Activated CD8-positive, alpha-beta memory T cell treated with anti-CD3 and anti-CD28 coated beads for 24 hours (primary cell): ENCODE data around the gene PACSIN3.

Experiments used
- DNase-seq: peaks from one replicate; pipeline ENCODE4 v3.0.0-alpha.2; 2020

PACSIN3 gene

DNA sequence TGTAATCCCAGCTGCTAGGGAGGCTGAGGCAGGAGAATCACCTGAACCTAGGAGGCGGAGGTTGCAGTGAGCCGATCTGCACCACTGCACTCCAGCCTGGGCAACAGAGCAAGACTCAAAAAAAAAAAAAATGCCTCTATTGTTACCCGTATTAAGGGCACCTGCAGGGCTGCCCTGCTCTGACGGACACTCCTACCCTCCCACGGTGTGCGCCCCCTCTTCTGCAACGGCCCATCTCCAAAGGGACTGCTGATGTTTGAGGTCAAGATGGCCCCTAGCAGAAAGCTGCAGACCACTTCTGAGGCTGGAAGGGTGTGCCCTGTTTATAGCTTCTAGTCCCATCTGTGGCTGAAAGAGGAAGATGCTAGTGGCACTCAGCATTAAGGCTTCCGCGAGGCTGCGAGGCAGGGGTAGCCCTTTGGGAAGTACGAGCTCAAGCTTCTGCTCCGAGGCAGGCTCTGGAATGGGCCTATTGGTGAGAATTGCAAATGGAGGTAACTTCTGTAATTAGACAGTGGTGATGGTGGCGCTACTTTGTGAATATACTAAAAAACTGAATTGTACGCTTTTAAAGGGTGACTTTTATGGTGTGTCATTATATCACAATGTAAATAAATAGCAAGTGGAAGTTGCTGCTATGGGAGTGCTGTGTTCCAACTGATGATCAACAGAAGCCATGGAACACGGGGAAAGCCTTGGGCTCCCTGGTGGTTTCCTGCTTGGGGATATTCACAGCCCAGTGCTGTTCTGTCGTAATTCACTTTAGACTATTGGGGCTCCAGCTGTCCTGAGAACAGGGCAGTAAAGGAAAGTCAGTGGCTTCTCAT is 33.9 kb downstream of the PACSIN3 start:
- no peak for DNase-seq

- DNase-seq: no peak
Observed at GRCh38 chr11:47149782-47150181, 36.5 kb downstream of the PACSIN3 start.

DNA sequence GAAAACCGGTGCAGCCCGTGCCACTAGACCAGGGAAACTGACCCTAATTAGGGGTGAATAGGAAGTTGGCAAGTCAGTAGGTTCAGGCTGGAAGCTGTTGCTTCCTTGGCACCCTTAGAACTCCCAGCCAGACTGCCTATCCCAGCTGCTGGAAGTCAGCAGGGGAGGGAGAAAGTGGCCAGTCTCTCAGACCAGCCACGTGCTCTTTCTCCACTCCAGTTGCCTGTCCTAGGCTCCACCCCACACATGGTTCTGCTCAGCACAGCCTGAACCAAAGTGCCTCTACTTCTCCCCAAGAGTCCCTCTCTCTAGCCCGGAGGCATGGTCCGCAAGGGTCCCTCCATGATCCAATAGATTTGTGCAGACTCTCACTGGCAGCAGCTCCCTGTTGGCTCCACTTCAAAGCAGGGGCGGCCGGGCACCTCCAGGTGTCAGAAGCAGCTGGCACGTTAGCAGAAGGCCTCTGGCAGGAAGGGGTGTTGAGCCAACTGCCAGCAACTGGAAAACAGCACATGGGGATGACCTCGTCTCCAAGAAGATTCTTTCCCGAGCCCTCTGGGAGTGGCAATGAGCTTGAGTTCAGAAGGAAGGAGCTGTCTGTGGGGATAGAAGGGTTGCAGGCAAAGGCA is 37.2 kb downstream of the PACSIN3 start:
- DNase-seq: no peak

DNA sequence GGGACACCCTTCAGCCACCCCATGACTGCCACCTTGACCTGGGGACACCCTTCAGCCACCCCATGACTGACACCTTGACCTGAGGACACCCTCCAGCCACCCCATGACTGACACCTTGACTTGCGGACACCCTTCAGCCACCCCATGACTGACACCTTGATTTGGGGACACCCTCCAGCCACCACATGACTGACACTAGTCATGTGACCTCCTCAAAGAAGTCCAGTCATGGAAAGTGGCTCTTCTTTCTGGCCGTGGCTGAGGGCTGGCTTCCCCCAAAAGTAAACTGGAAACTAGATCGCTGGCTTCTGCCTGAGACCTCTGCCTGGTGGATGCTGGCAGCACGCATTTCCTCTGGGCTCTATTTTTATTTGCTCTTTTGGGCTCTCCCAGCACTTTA is 38.0 kb downstream of the PACSIN3 start:
- no peak for DNase-seq

DNA sequence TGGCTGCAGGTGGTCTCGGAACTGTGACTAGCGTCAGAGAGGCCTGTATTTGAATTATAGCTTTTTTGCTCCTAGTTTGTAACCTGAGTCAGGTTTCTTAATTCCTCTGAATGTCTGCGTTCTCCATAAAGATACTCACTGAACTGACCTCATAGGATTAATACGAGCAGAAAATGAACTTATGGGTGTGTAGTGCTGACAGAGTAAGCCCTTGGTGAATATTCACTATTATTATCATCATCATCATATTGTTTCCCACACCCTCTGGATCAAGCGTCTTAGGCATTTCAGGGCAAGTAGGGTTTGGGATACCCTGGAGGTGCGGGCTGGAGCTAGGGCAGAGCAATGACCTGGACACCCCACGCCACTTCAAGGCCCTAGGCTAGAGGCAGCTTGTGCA is 38.6 kb downstream of the PACSIN3 start:
- no peak for DNase-seq

- DNase-seq: no peak
Observed at GRCh38 chr11:47147250-47147649, 39.0 kb downstream of the PACSIN3 start.

DNA sequence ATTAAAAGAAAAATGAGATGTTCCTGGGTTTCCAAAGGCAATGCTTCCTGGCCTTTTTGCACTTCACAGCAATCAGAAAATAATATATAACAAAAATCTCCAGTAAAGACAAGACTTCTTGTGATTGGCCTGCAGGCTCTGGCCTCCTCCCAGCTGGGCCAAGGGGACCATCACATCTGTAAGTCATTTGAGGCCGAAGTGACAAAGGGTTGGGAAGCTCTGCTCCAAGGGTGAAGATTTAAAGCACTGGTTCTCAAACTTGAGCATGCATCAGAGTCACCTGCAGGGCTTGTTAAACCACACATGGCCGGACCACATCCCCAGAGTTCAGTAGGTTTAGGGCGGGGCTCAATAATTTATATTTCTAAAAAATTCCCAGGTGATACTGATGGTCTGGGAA is 41.7 kb downstream of the PACSIN3 start:
- no peak for DNase-seq

DNA sequence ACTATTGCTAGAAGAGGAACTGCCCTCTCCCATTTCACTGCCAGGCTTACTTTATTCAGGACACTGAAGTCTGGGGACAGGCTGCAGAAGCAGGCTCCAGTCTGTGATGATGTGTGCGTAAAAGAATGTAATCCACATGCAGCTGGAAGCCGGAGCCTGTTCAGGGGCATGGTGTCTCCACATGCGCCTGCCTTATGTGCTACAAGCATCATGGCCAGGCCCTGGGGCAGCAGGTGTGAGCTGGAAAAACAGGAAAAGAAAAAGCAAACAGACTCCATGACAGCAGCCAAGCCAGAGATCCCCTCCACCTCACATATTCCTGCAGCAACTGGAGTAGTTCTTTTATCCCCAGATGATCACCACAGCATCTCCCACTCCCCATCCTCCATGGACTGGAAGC is 42.9 kb downstream of the PACSIN3 start:
- no peak for DNase-seq

- no peak for DNase-seq
Observed at GRCh38 chr11:47139878-47140277, 46.4 kb downstream of the PACSIN3 start.

- DNase-seq: no peak
Observed at GRCh38 chr11:47137476-47137875, 48.8 kb downstream of the PACSIN3 start.

- DNase-seq: no peak
Observed at GRCh38 chr11:47136921-47137320, 49.3 kb downstream of the PACSIN3 start.

DNA sequence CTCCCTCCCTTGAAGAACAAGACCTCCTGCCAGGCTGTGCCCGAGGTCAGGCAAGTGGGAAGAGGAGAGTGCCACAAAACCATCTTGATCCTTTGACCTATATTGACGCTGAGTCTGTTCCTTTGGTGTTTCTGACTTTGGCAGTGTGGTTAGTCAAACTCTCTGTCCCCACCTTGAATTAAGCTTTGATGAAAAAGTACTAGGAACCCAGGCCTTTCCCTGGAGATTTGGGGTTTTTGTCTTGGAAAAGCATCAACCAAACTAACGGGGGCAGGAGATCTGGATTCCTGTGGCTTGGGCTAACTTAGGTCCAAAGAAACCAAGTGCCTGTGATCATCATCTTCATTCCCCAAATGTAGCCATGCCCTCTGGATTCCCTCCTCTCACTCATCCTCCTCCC is 49.9 kb downstream of the PACSIN3 start:
- no peak for DNase-seq

- no peak for DNase-seq
Observed at GRCh38 chr11:47132981-47133380, 53.3 kb downstream of the PACSIN3 start.

- no peak for DNase-seq
Observed at GRCh38 chr11:47132490-47132889, 53.7 kb downstream of the PACSIN3 start.

GRCh38 chr11:47131136-47131535 is 55.1 kb downstream of the PACSIN3 start:
- no peak for DNase-seq

DNA sequence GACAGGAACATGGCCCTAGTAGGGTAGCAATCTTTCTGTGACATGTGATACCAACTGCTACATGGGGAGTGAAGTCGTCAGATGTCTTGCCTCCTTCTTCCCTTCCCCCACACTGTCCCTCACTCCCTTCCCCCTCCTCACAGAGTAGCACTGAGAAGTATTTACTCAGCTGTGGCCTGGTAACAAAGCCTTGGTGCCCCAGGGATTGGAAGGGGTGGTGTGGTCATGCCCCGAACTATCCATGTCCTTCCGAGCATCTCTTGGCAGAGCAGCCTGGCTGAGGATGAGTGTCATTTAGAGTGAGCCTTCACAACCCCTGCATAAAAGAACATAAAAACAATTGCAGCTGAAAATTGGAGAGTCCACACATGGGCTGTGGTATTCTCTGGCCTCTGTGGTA is 55.7 kb downstream of the PACSIN3 start:
- DNase-seq: no peak
